HepG2 (cell line): Measurements from ENCODE around the gene TEAD1. TPM values are rescaled to one million over a fixed set of nuclear protein-coding genes. Genes with fewer than 3 reads are reported as not detected.

Experiments used
- ATAC-seq: fragments of 200-7000 bp; cut with Tn5 transposase; 3 replicates; pipeline ENCODE4 v1.9.1; 2020; ENCODE audit warnings: mild to moderate bottlenecking, moderate library complexity
- BruUV-seq: library from RNA; stranded (reverse); fragments of 400-500 nt; replicated peaks from 2 replicates; lab custom pipeline; 2021; lab: Mats Ljungman, UMichigan
- CTCF ChIA-PET: fragments of 300-600 bp; formaldehyde crosslinking; extraction: SDS; loops from one replicate; lab custom pipeline; 2021; ENCODE audit warnings: low total read pairs, inconsistent platforms, low intra/inter-chr PET ratio; lab: Yijun Ruan, JAX
- POLR2A ChIA-PET: fragments of 350-600 bp; sonication (Branson Sonifier 250); formaldehyde crosslinking; loops from one replicate; lab custom pipeline; 2020; ENCODE audit warnings: antibody characterized with exemption, inconsistent platforms; lab: Yijun Ruan, JAX
- DNase-seq: peaks from one replicate; pipeline ENCODE4 v3.0.0-alpha.2; 2015; ENCODE audit warnings: low spot score
- FAIRE-seq: peaks from 3 replicates; lab custom pipeline; 2011; peaks lifted over from hg19 to GRCh38; lab: Jason Lieb, UNC
- H2AFZ ChIP-seq: one replicate; pipeline ENCODE4 v1.6.1; 2011; ENCODE audit warnings: low read length, inconsistent platforms
- H3K27ac ChIP-seq: fragments of 300-600 bp; 3 replicates; pipeline ENCODE4 v1.8.0; 2011; ENCODE audit warnings: mixed run types, mild to moderate bottlenecking, mixed read lengths, low read length, inconsistent platforms; ENCODE audit not compliant: insufficient read depth; ENCODE audit errors: extremely low read length
- H3K27me3 ChIP-seq, 2 experiments: fragments of 200-600 bp in 1 of 2; 2 replicates in 1 of 2; 3 replicates in 1 of 2; pipeline versions ENCODE4 v1.6.0 to v1.8.0; 2011; ENCODE audit warnings: low read length in 2 of 2, mild to moderate bottlenecking in 2 of 2, moderate library complexity in 2 of 2, inconsistent platforms in 1 of 2; ENCODE audit not compliant: insufficient read depth in 2 of 2, control insufficient read depth in 1 of 2
- H3K36me3 ChIP-seq, 2 experiments: fragments of 200-600 bp in 1 of 2; replicated peaks in 1 of 2; 2 replicates in 1 of 2; 3 replicates in 1 of 2; pipeline versions ENCODE4 v1.5.1 to v1.8.0; 2011; ENCODE audit warnings: low read length in 2 of 2, inconsistent platforms in 1 of 2; ENCODE audit not compliant: insufficient read depth in 2 of 2, control insufficient read depth in 1 of 2
- H3K4me1 ChIP-seq: 2 replicates; pipeline ENCODE4 v1.5.1; 2012; ENCODE audit warnings: low read length, inconsistent platforms; ENCODE audit not compliant: insufficient read depth
- H3K4me2 ChIP-seq: 2 replicates; pipeline ENCODE4 v1.6.0; 2011; ENCODE audit warnings: low read depth, low read length, inconsistent platforms
- H3K4me3 ChIP-seq, 3 experiments: fragments of 200-600 bp in 1 of 3; sonication (generic), shearing (Covaris generic) in 1 of 3; replicated peaks in 1 of 3; 2 replicates each; pipeline ENCODE4 v1.5.1; 2011 to 2016; ENCODE audit warnings: low read length in 3 of 3, inconsistent platforms in 2 of 3, low read depth in 2 of 3, mild to moderate bottlenecking in 2 of 3, control low read depth in 1 of 3, mixed read lengths in 1 of 3; ENCODE audit not compliant: insufficient read depth in 1 of 3
- H3K79me2 ChIP-seq: one replicate; pipeline ENCODE4 v1.6.1; 2011; ENCODE audit warnings: low read length, inconsistent platforms; ENCODE audit not compliant: insufficient read depth
- H3K9ac ChIP-seq: 2 replicates; pipeline ENCODE4 v1.6.0; 2011; ENCODE audit warnings: mild to moderate bottlenecking, low read depth, low read length, inconsistent platforms; ENCODE audit not compliant: insufficient read depth
- H3K9me3 ChIP-seq: 2 replicates; pipeline ENCODE4 v1.5.1; 2012; ENCODE audit warnings: mild to moderate bottlenecking, low read length
- H4K20me1 ChIP-seq: 2 replicates; pipeline ENCODE4 v1.6.0; 2011; ENCODE audit warnings: inconsistent platforms, mild to moderate bottlenecking, low read length, moderate library complexity; ENCODE audit not compliant: insufficient read depth
- CCDC6 ChIP-seq: sonication (generic); formaldehyde crosslinking; IDR thresholded peaks from 2 replicates; pipeline ENCODE4 v1.8.1; 2022; ENCODE audit warnings: mild to moderate bottlenecking, missing genetic modification reagents, moderate library complexity
- SAP130 ChIP-seq: IDR thresholded peaks from 2 replicates; pipeline ENCODE4 v1.6.1; 2016; ENCODE audit warnings: low read depth
- YEATS4 ChIP-seq: sonication (generic); formaldehyde crosslinking; IDR thresholded peaks from 2 replicates; pipeline ENCODE4 v1.4.0; 2020; ENCODE audit warnings: missing genetic modification reagents, borderline replicate concordance
- ZNF564 ChIP-seq: sonication (generic); formaldehyde crosslinking; IDR thresholded peaks from 2 replicates; pipeline ENCODE4 v1.8.1; 2023; ENCODE audit warnings: mild to moderate bottlenecking, missing genetic modification reagents
- WGBS: methylation state at CpG from one replicate; pipeline ENCODE4 v1.1.6; 2017; ENCODE audit warnings: low lambda C conversion rate; 5-methylcytosine and 5-hydroxymethylcytosine counted together
- in situ Hi-C: cut with HindIII; loops from 2 replicates; pipeline ENCODE4 v1.10.0; 2017; ENCODE audit warnings: low pct_unique_long_range_greater_than_20kb; ENCODE audit not compliant: extremely low pct_ligation_motif_present
- intact Hi-C: fragments of 100-400 bp; cut with micrococcal nuclease; formaldehyde crosslinking; loops from one replicate; pipeline ENCODE4 v1.10.0; 2022; ENCODE audit not compliant: unreplicated experiment
- polyA plus RNA-seq, 8 experiments: library from polyadenylated mRNA; depleted of rRNA in 3 of 8; stranded (reverse) in 7 of 8; unstranded in 1 of 8; fragments of >200 nt; fragmentation: Illumina TruSeq in 4 of 8; extraction: Trizol in 4 of 8; gene quantifications; 2 replicates each; pipeline versions ENCODE4 v1.2.1 to v1.2.3, GENCODE V29; 2011 to 2016; ENCODE audit warnings: low read depth in 4 of 8, missing spikeins in 1 of 8, mixed read lengths in 1 of 8; ENCODE audit not compliant: insufficient read depth in 1 of 8
- total RNA-seq, 5 experiments: library from RNA; depleted of rRNA; stranded (reverse); fragments of >200 nt; fragmentation: Illumina TruSeq; extraction: Trizol; gene quantifications; 2 replicates each; pipeline ENCODE4 v1.2.3, GENCODE V29; 2016; ENCODE audit warnings: low read depth in 1 of 5
- TF ChIP-seq, protein P1 (sequence below): sonication (generic); formaldehyde crosslinking; IDR thresholded peaks from 2 replicates; pipeline ENCODE4 v1.4.0; 2020; ENCODE audit warnings: missing genetic modification reagents

Gene TEAD1
- total and polyA plus RNA-seq, 2 of the 13 experiments (the other 11 are each of a cell fraction or from before 2014, with no cell fraction given), result 20.1 to 30.5 TPM

DNA sequence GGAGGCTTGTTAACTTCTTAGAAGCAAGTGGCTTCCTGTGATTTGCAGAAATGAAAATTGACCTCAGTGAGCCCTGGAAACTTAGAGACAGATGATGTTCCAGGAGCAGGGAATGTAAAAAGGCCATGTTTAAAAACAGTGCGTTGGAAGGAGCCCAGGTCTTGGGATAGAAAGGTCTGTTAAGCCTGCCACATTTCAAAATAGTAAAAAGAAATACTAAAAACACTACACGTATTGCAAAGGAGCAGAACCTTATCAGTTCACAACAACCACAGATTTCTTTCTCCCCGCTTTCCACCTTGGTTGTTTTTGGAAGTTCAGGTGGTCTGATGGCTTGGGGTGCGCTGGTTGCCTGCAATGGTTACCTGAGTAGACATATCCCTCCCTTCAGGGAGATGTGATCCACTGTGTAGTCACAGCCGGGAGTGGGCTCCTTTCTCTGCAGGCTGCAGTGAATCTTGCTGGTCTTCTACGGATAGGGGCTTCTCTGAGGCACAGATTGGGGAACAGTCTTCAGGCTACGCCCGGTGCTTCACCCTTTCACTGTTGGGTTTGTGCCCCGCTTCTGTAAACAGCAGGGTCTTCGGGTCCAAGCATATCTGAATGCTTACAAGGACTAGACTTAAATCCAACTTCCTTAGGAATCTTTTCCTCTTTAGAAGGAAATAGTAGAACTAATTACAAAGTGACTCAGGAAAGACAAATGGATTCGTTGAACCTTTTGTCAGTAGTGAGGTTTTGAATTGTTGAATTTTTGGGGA lies 1.9 kb downstream of the TEAD1 start:
- H3K27ac ChIP-seq, result peak overlapping the region; percentile 71
- FAIRE-seq (no peak), ATAC-seq (no peak), DNase-seq (no peak)
- in situ Hi-C loops, result loop anchor here (10.0 kb wide), 1 partner anchor 209 kb away; no protein-coding TSS in a partner anchor
- no peak overlapping the region for H2AFZ ChIP-seq
- no peaks in the 10 kb centered on the region for H3K9me3 ChIP-seq
- no TSS peak for BruUV-seq
- 0 out of 2 replicates have a peak, but pooled peaks have one; percentile 22 for TF ChIP-seq CCDC6 (CRISPR knock-in tag)
- TF ChIP-seq SAP130, result 0 out of 2 replicates have a peak, but pooled peaks have one; percentile 9
- TF ChIP-seq ZNF564 (CRISPR knock-in tag), result 0 out of 2 replicates have a peak, but pooled peaks have one; percentile 24
- TF ChIP-seq YEATS4 (CRISPR knock-in tag), result no peak
- TF ChIP-seq, protein P1, sequence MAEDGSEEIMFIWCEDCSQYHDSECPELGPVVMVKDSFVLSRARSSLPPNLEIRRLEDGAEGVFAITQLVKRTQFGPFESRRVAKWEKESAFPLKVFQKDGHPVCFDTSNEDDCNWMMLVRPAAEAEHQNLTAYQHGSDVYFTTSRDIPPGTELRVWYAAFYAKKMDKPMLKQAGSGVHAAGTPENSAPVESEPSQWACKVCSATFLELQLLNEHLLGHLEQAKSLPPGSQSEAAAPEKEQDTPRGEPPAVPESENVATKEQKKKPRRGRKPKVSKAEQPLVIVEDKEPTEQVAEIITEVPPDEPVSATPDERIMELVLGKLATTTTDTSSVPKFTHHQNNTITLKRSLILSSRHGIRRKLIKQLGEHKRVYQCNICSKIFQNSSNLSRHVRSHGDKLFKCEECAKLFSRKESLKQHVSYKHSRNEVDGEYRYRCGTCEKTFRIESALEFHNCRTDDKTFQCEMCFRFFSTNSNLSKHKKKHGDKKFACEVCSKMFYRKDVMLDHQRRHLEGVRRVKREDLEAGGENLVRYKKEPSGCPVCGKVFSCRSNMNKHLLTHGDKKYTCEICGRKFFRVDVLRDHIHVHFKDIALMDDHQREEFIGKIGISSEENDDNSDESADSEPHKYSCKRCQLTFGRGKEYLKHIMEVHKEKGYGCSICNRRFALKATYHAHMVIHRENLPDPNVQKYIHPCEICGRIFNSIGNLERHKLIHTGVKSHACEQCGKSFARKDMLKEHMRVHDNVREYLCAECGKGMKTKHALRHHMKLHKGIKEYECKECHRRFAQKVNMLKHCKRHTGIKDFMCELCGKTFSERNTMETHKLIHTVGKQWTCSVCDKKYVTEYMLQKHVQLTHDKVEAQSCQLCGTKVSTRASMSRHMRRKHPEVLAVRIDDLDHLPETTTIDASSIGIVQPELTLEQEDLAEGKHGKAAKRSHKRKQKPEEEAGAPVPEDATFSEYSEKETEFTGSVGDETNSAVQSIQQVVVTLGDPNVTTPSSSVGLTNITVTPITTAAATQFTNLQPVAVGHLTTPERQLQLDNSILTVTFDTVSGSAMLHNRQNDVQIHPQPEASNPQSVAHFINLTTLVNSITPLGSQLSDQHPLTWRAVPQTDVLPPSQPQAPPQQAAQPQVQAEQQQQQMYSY (CRISPR knock-in tag), result no peak
- H3K4me2 ChIP-seq, result peak overlapping the region; percentile 91
- no peaks in the 10 kb centered on the region; a peak in 3 of 5 replicates for H3K36me3 ChIP-seq
- WGBS, result 18% methylated on average over 11 of the region's 11 CpGs
- H3K79me2 ChIP-seq, result peaks cover 57% of the 10 kb centered on the region
- ChIA-PET POLR2A (no interaction called here), CTCF (no interaction called here)
- H3K9ac ChIP-seq, result peak overlapping the region; percentile 83
- intact Hi-C loops, result loop anchor here (1.0 to 5.0 kb wide), 6 partner anchors 17 to 212 kb away; no protein-coding TSS in a partner anchor
- peaks cover 71% of the 10 kb centered on the region for H3K4me1 ChIP-seq
- H3K27me3 ChIP-seq, result no peaks in the 10 kb centered on the region
- H4K20me1 ChIP-seq, result peaks cover 17% of the 10 kb centered on the region
- H3K4me3 ChIP-seq, result peak overlapping the region; percentile 76 to 100 (median 84)
